ENCODE results near the gene BAAT. TPM values are rescaled to one million over a fixed set of nuclear protein-coding genes. Genes with fewer than 3 reads are reported as not detected.
A peak's percentile ranks its signal among the peaks of the same experiment; 100 is the strongest.
"Not testable (repeated sequence)": the region's sequence is repeated elsewhere in the genome, so short reads cannot be mapped to it uniquely, and the experiment has no call there.

BAAT gene
- total RNA-seq, 2 donors from 2014 or later: 0.30 TPM; not detected in 1

DNA sequence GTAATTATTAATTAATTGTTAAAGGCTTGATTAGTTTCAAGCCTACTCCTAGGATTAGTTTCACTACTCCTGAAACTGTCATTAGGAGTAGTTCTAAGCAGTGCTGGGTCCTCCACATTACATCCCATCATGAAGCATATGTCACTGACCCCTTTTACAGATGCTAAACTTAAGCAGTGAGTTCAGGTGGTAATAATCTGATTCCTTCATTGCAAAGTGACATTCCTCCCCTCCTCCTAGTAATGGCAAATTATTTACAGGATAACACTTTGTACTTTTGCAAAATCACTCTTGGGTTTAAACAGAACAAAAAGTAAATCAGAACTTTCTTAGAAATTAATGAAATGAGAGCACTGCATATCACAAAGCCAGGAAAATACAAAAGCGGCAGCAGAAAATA, 52.4 kb downstream of the BAAT start:
- H3K4me3 ChIP-seq: no peak overlapping the region
- TF ChIP-seq, protein P1, sequence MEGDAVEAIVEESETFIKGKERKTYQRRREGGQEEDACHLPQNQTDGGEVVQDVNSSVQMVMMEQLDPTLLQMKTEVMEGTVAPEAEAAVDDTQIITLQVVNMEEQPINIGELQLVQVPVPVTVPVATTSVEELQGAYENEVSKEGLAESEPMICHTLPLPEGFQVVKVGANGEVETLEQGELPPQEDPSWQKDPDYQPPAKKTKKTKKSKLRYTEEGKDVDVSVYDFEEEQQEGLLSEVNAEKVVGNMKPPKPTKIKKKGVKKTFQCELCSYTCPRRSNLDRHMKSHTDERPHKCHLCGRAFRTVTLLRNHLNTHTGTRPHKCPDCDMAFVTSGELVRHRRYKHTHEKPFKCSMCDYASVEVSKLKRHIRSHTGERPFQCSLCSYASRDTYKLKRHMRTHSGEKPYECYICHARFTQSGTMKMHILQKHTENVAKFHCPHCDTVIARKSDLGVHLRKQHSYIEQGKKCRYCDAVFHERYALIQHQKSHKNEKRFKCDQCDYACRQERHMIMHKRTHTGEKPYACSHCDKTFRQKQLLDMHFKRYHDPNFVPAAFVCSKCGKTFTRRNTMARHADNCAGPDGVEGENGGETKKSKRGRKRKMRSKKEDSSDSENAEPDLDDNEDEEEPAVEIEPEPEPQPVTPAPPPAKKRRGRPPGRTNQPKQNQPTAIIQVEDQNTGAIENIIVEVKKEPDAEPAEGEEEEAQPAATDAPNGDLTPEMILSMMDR (IDR thresholded peaks at IDR 0.05): no peak
- intact Hi-C loops (cut with DNase I): no loop called here
- H3K27ac ChIP-seq: no peak overlapping the region
- DNase-seq: no peak
- H3K27me3 ChIP-seq: no peaks in the 10 kb centered on the region
- H3K36me3 ChIP-seq: no peaks in the 10 kb centered on the region
- H3K9me3 ChIP-seq: no peaks in the 10 kb centered on the region
- H3K9ac ChIP-seq (ENCODE audit: low read depth in 2 of 2, low read length in 2 of 2): no peak overlapping the region
- H3K4me1 ChIP-seq: no peaks in the 10 kb centered on the region

DNA sequence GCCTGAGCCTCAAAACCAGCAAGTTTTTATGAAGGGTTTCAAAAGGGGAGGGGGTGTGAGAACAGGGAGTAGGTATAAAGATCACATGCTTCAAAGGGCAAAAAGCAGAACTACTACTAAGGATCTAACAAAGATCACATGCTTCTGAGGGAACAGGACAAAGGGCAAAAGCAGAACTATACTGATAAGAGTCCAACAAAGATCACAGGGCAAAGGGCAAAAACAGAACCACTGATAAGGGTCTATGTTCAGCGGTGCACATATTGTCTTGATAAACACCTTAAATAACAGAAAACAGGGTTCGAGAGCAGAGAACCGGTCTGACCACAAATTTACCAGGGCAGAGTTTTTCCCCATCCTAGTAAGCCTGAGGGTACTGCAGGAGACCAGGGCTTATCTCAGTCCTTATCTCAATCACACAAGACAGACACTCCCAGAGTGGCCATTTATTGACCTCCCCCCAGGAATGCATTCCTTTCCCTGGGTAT, 57.3 kb downstream of the BAAT start:
- H3K4me3 ChIP-seq; H3K4me1 ChIP-seq; H3K27ac ChIP-seq; H3K27me3 ChIP-seq; H3K36me3 ChIP-seq; H3K9ac ChIP-seq (ENCODE audit: low read depth in 2 of 2, low read length in 2 of 2); H3K9me3 ChIP-seq; intact Hi-C loops (cut with DNase I): not testable (repeated sequence)
- peak; percentile 38 for DNase-seq

DNA sequence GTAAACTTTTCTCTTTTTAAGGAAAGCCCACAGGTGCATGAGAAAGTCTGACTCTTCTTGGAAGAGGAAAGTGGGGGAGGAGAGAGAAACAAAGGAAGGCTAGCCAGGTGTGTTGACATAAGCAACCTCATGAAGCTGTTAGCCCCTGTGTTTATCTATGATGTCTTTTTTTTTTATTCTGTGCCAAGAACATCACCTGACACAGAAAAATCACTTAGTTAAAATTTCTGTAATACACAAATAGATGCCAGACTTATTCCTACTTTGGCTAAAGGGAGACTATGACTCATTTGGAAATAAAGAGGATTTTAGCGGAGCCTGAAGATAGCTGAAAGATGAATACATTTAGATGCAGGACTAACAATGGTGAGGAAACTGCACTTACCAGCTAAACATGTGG, 58.3 kb downstream of the BAAT start:
- H3K36me3 ChIP-seq: no peaks in the 10 kb centered on the region
- TF ChIP-seq, protein P1 (IDR thresholded peaks at IDR 0.05): no peak
- intact Hi-C loops (cut with DNase I): no loop called here
- no peaks in the 10 kb centered on the region for H3K9me3 ChIP-seq
- no peak overlapping the region for H3K27ac ChIP-seq
- H3K9ac ChIP-seq (ENCODE audit: low read depth in 2 of 2, low read length in 2 of 2): no peak overlapping the region
- no peak for DNase-seq
- no peaks in the 10 kb centered on the region for H3K4me1 ChIP-seq
- H3K4me3 ChIP-seq: no peak overlapping the region
- H3K27me3 ChIP-seq: no peaks in the 10 kb centered on the region

DNA sequence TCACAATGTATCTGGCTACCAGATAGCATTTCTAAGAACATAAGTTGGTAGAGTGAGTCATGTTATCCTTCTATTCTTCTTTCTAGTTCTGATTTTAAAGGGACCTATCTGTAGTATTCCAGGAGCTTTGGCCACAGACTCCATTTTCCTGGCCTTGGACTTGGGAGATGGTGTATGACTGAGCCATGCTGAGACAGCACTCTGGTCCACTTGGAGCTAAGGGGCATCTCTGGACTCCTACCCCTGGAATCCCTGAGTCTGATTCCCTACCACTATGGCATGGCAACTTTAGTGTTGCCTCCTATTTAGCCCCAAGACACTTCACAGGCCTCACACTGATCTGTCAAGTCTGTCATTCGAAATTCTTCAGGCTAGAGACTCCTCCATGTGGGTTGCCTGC, 58.8 kb downstream of the BAAT start:
- Histone ChIP-seq H3K4me3 (no peak overlapping the region), H3K27ac (no peak overlapping the region), H3K27me3 (no peaks in the 10 kb centered on the region), H3K9ac (ENCODE audit: low read depth in 2 of 2, low read length in 2 of 2) (no peak overlapping the region), H3K9me3 (no peaks in the 10 kb centered on the region), H3K36me3 (no peaks in the 10 kb centered on the region), H3K4me1 (no peaks in the 10 kb centered on the region)
- intact Hi-C loops (cut with DNase I): no loop called here
- DNase-seq: no peak
- TF ChIP-seq, protein P1 (IDR thresholded peaks at IDR 0.05): no peak

DNA sequence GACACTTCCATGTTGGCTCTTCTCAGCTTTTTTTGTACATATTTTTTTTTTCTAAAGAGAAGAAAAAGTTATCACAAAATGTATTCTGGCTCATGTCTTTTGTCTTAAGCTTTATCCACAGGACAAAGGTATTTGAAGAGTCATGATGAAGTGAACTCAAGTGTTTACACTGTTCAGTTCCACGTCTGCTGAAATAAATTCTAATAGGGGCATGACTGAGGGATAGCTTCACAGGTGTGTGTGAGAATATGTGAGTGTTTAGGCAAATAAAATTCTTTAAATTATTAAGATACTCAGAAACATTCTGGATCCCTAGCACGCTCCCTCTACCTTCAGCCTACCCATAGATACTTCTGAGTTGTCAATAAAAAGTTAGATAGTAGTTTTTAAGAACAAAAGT, 59.8 kb downstream of the BAAT start:
- no peaks in the 10 kb centered on the region for H3K9me3 ChIP-seq
- H3K4me3 ChIP-seq: no peak overlapping the region
- H3K4me1 ChIP-seq: no peaks in the 10 kb centered on the region
- no peak for DNase-seq
- no peak overlapping the region for H3K27ac ChIP-seq
- TF ChIP-seq, protein P1 (IDR thresholded peaks at IDR 0.05): no peak
- H3K36me3 ChIP-seq: no peaks in the 10 kb centered on the region
- intact Hi-C loops (cut with DNase I): no loop called here
- no peak overlapping the region for H3K9ac ChIP-seq (ENCODE audit: low read depth in 2 of 2, low read length in 2 of 2)
- H3K27me3 ChIP-seq: no peaks in the 10 kb centered on the region

DNA sequence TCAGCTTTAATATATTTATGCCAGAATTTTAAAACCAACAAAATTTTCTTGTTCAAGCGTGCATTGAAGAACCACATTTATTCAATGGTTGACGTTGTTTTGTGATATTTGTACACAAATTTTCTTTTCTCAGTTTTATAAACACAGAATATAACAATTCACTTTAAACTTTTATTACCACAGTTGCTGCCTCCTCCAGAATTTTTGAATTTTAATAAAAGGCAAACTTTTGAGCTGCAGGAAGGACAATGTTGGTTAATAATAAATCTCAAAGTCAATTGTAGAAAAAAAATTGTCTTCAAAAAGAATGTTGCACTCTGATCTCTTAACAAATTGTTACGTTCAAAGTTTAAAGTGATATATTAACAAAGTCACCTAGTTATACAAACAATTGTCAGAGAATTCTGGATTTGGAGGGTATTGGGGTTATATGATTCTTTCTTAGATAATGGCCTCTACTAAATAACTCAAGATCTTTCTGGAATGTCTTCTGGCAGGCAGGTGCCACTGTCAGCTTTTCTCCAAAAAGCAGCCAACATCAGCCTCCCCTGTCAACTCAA, 60.5 kb downstream of the BAAT start:
- intact Hi-C loops (cut with DNase I): no loop called here
- no peak overlapping the region for H3K4me3 ChIP-seq
- no peak overlapping the region for H3K9ac ChIP-seq (ENCODE audit: low read depth in 2 of 2, low read length in 2 of 2)
- no peak overlapping the region for H3K27ac ChIP-seq
- H3K4me1 ChIP-seq: no peaks in the 10 kb centered on the region
- TF ChIP-seq, protein P1 (IDR thresholded peaks at IDR 0.05): no peak
- H3K9me3 ChIP-seq: no peaks in the 10 kb centered on the region
- no peak for DNase-seq
- no peaks in the 10 kb centered on the region for H3K36me3 ChIP-seq
- no peaks in the 10 kb centered on the region for H3K27me3 ChIP-seq

Measured in colonic mucosa (tissue), 4 donors.